Measurements from ENCODE around the gene ARHGEF28. TPM values are rescaled to one million over a fixed set of nuclear protein-coding genes. Genes with fewer than 3 reads are reported as not detected.

ARHGEF28 gene
- total and polyA plus RNA-seq, 2 experiments from 2014 or later = 3.5 to 11.2 TPM

GRCh38 chr5:73690015-73690414 is 64.0 kb downstream of the ARHGEF28 start:
- Histone ChIP-seq H3K36me3 (replicated peaks; ENCODE audit: insufficient read depth, low read depth) (no peaks in the 10 kb centered on the region), H2AFZ (no peak overlapping the region), H4K20me1 (ENCODE audit: insufficient read depth, poor library complexity, severe bottlenecking) (no peaks in the 10 kb centered on the region), H3K9me2 (replicated peaks; ENCODE audit: insufficient read depth) (no peaks in the 10 kb centered on the region), H3K4me1 (ENCODE audit: insufficient read depth) (no peaks in the 10 kb centered on the region), H3K79me2 (no peaks in the 10 kb centered on the region), H3K27ac (no peak overlapping the region), H3K9me3 (ENCODE audit: low read depth) (no peaks in the 10 kb centered on the region), H3K4me3 (no peak overlapping the region), H3K27me3 (no peaks in the 10 kb centered on the region), H3K4me2 (no peak overlapping the region)
- no peak for DNase-seq (ENCODE audit: low spot score)
- 98% methylated on average over 3 of the region's 3 CpGs for WGBS (ENCODE audit: low lambda C conversion rate, missing lambda C conversion rate)
- TF ChIP-seq CTCF (IDR thresholded peaks at IDR 0.05; ENCODE audit: poor library complexity) = no peak
- TF ChIP-seq EZH2 (IDR thresholded peaks at IDR 0.05; ENCODE audit: borderline replicate concordance) = no peak
- no peak for TF ChIP-seq EZH2phosphoT487 (IDR thresholded peaks at IDR 0.05; ENCODE audit: low read depth, severe bottlenecking, unreplicated experiment)

GRCh38 chr5:73691302-73692080 is 65.5 kb downstream of the ARHGEF28 start:
- no peak overlapping the region for H3K27ac ChIP-seq
- H3K27me3 ChIP-seq = no peaks in the 10 kb centered on the region
- DNase-seq (ENCODE audit: low spot score) = no peak
- no peaks in the 10 kb centered on the region for H3K9me3 ChIP-seq (ENCODE audit: low read depth)
- no peaks in the 10 kb centered on the region for H4K20me1 ChIP-seq (ENCODE audit: insufficient read depth, poor library complexity, severe bottlenecking)
- no peak overlapping the region for H3K4me3 ChIP-seq
- H3K36me3 ChIP-seq (replicated peaks; ENCODE audit: insufficient read depth, low read depth) = no peaks in the 10 kb centered on the region
- TF ChIP-seq EZH2phosphoT487 (IDR thresholded peaks at IDR 0.05; ENCODE audit: low read depth, severe bottlenecking, unreplicated experiment) = no peak
- TF ChIP-seq CTCF (IDR thresholded peaks at IDR 0.05; ENCODE audit: poor library complexity) = no peak
- no peak for TF ChIP-seq EZH2 (IDR thresholded peaks at IDR 0.05; ENCODE audit: borderline replicate concordance)
- H3K9me2 ChIP-seq (replicated peaks; ENCODE audit: insufficient read depth) = no peaks in the 10 kb centered on the region
- H3K4me2 ChIP-seq = no peak overlapping the region
- H2AFZ ChIP-seq = no peak overlapping the region
- H3K4me1 ChIP-seq (ENCODE audit: insufficient read depth) = no peaks in the 10 kb centered on the region
- no peaks in the 10 kb centered on the region for H3K79me2 ChIP-seq
- WGBS (ENCODE audit: low lambda C conversion rate, missing lambda C conversion rate) = 78% methylated on average over 3 of the region's 3 CpGs

GRCh38 chr5:73692166-73692640 is 66.2 kb downstream of the ARHGEF28 start:
- no peaks in the 10 kb centered on the region for H3K4me1 ChIP-seq (ENCODE audit: insufficient read depth)
- no peaks in the 10 kb centered on the region for H4K20me1 ChIP-seq (ENCODE audit: insufficient read depth, poor library complexity, severe bottlenecking)
- no peaks in the 10 kb centered on the region for H3K27me3 ChIP-seq
- DNase-seq (ENCODE audit: low spot score) = no peak
- TF ChIP-seq EZH2phosphoT487 (IDR thresholded peaks at IDR 0.05; ENCODE audit: low read depth, severe bottlenecking, unreplicated experiment) (no peak), CTCF (IDR thresholded peaks at IDR 0.05; ENCODE audit: poor library complexity) (no peak)
- H3K9me2 ChIP-seq (replicated peaks; ENCODE audit: insufficient read depth) = no peaks in the 10 kb centered on the region
- no peaks in the 10 kb centered on the region for H3K9me3 ChIP-seq (ENCODE audit: low read depth)
- H3K4me3 ChIP-seq = no peak overlapping the region
- WGBS (ENCODE audit: low lambda C conversion rate, missing lambda C conversion rate) = 87% methylated on average over 2 of the region's 2 CpGs
- no peak overlapping the region for H2AFZ ChIP-seq
- H3K4me2 ChIP-seq = no peak overlapping the region
- H3K36me3 ChIP-seq (replicated peaks; ENCODE audit: insufficient read depth, low read depth) = no peaks in the 10 kb centered on the region
- no peaks in the 10 kb centered on the region for H3K79me2 ChIP-seq
- H3K27ac ChIP-seq = no peak overlapping the region
